Measurements from ENCODE around the gene TMC7. TPM values are rescaled to one million over a fixed set of nuclear protein-coding genes. Genes with fewer than 3 reads are reported as not detected.

Gene TMC7
- total RNA-seq, 3 donors from 2014 or later = 0.64 to 1.3 (median 0.73) TPM

- Histone ChIP-seq H3K36me3 (no peaks in the 10 kb centered on the region), H3K4me1 (no peaks in the 10 kb centered on the region), H3K27me3 (no peaks in the 10 kb centered on the region), H3K27ac (no peak overlapping the region), H3K9me3 (no peaks in the 10 kb centered on the region), H3K4me3 (no peak overlapping the region)
- DNase-seq (ENCODE audit: low spot score in 2 of 2) = no peak
- intact Hi-C loops (cut with DNase I; ENCODE audit: low total_unique reads) = no loop called here
- TF ChIP-seq POLR2AphosphoS5 (IDR thresholded peaks at IDR 0.05) (no peak), POLR2A (IDR thresholded peaks at IDR 0.05) (no peak), CTCF (IDR thresholded peaks at IDR 0.05) (no peak)
These were observed 122.3 kb downstream of the TMC7 start for GRCh38 chr16:19105891-19106624.

- no peak overlapping the region for H3K4me3 ChIP-seq
- no peaks in the 10 kb centered on the region for H3K36me3 ChIP-seq
- H3K27ac ChIP-seq = no peak overlapping the region
- H3K9me3 ChIP-seq = no peaks in the 10 kb centered on the region
- no peak for DNase-seq (ENCODE audit: low spot score in 2 of 2)
- TF ChIP-seq POLR2AphosphoS5 (IDR thresholded peaks at IDR 0.05) = no peak
- no peak for TF ChIP-seq CTCF (IDR thresholded peaks at IDR 0.05)
- no peak for TF ChIP-seq POLR2A (IDR thresholded peaks at IDR 0.05)
- intact Hi-C loops (cut with DNase I; ENCODE audit: low total_unique reads) = no loop called here
- no peaks in the 10 kb centered on the region for H3K4me1 ChIP-seq
- no peaks in the 10 kb centered on the region for H3K27me3 ChIP-seq
These were observed 122.9 kb downstream of the TMC7 start for GRCh38 chr16:19106625-19107020.

GRCh38 chr16:19108409-19109287 is 124.9 kb downstream of the TMC7 start:
- no peak for TF ChIP-seq CTCF (IDR thresholded peaks at IDR 0.05)
- TF ChIP-seq POLR2A (IDR thresholded peaks at IDR 0.05) = no peak
- TF ChIP-seq POLR2AphosphoS5 (IDR thresholded peaks at IDR 0.05) = no peak
- no peaks in the 10 kb centered on the region for H3K36me3 ChIP-seq
- no peak for DNase-seq (ENCODE audit: low spot score in 2 of 2)
- H3K9me3 ChIP-seq = no peaks in the 10 kb centered on the region
- no peak overlapping the region for H3K4me3 ChIP-seq
- H3K27ac ChIP-seq = no peak overlapping the region
- no peaks in the 10 kb centered on the region for H3K27me3 ChIP-seq
- H3K4me1 ChIP-seq = no peaks in the 10 kb centered on the region
- intact Hi-C loops (cut with DNase I; ENCODE audit: low total_unique reads) = no loop called here

GRCh38 chr16:19109288-19109664 is 125.5 kb downstream of the TMC7 start:
- Histone ChIP-seq H3K36me3 (no peaks in the 10 kb centered on the region), H3K4me1 (no peaks in the 10 kb centered on the region), H3K27ac (no peak overlapping the region), H3K27me3 (no peaks in the 10 kb centered on the region), H3K4me3 (no peak overlapping the region), H3K9me3 (no peaks in the 10 kb centered on the region)
- no peak for DNase-seq (ENCODE audit: low spot score in 2 of 2)
- intact Hi-C loops (cut with DNase I; ENCODE audit: low total_unique reads) = no loop called here
- TF ChIP-seq POLR2AphosphoS5 (IDR thresholded peaks at IDR 0.05) (no peak), CTCF (IDR thresholded peaks at IDR 0.05) (no peak), POLR2A (IDR thresholded peaks at IDR 0.05) (no peak)

All from breast epithelium (tissue), 4 donors.